ENCODE measurements around the gene ITPR2.
"Not testable (repeated sequence)": the region's sequence is repeated elsewhere in the genome, so short reads cannot be mapped to it uniquely, and the experiment has no call there.

Gene ITPR2

DNA sequence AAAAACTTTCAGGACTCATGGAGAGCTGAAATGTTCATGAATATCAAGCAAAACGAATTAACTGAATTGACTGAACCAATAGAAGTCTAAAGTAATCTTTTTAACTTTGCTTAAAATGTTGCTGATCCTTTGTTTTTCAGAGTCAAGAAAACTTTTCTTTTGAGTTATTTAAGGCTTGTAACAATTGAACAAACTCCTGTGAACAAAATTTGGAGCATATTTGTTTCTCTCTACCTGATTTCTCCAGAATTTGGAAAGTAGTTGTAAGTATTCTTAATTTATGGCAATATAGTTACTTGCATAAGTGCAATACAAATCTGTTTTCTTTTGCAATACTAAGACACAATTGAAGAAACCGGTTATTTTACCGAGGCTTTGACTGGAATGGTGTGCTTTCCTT lies 77.6 kb downstream of the ITPR2 start:
- H3K36me3 Mint-ChIP-seq; H3K27me3 Mint-ChIP-seq; ATAC-seq (ENCODE audit: low read depth); H3K4me3 Mint-ChIP-seq; H3K9me3 Mint-ChIP-seq; H3K27ac Mint-ChIP-seq; DNase-seq (ENCODE audit: low spot score in 2 of 2): not testable (repeated sequence)
- H3K4me1 Mint-ChIP-seq, result peaks cover 13% of the 10 kb centered on the region

DNA sequence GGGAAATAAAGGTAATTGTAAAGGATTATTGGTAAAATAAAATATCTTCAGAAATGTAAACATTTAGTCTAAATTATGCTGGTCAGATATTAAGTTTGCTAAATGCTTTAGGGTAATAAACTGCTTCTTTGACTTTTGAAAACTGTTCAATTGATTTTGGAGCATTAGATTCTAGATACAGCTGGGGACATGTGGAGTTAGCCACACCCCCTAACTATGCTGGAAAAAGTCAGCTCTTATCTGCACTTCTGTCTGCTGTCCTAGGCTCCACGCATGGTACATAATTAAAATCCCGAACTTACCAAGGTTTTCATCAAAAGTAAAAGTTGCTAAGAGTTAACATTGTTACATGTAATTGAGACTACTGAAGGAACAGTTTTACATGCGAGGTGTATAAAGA lies 78.8 kb downstream of the ITPR2 start:
- Mint-ChIP-seq H3K27ac (peak overlapping the region; percentile 69), H3K36me3 (peaks cover 7% of the 10 kb centered on the region), H3K27me3 (no peaks in the 10 kb centered on the region), H3K9me3 (peaks cover 2% of the 10 kb centered on the region), H3K4me1 (peaks cover 21% of the 10 kb centered on the region), H3K4me3 (no peak overlapping the region)
- DNase-seq (ENCODE audit: low spot score in 2 of 2) (no peak), ATAC-seq (ENCODE audit: low read depth) (no peak)

DNA sequence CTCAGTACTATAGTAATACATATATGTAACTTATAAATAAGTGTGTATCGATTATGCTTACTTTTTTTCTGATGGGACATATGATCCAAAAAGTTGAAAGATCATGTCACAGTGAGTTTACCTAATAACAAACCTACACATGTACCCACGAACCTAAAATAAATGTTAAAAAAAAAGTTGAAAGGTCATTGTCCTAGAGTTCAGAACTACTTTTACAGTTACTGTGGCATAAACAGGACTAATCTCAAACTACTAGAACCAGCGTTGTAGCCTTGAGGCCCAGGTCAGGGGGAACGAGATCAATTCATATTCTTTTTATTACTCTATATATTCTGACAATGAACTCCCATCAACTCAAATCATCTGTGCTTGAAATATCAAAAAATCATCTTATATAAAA lies 81.8 kb downstream of the ITPR2 start:
- Mint-ChIP-seq H3K9me3 (peaks cover 2% of the 10 kb centered on the region), H3K4me3 (peak overlapping the region; percentile 48), H3K4me1 (peaks cover 41% of the 10 kb centered on the region), H3K36me3 (peaks cover 8% of the 10 kb centered on the region), H3K27me3 (no peaks in the 10 kb centered on the region), H3K27ac (no peak overlapping the region)
- DNase-seq (ENCODE audit: low spot score in 2 of 2) (no peak), ATAC-seq (ENCODE audit: low read depth) (no peak)

DNA sequence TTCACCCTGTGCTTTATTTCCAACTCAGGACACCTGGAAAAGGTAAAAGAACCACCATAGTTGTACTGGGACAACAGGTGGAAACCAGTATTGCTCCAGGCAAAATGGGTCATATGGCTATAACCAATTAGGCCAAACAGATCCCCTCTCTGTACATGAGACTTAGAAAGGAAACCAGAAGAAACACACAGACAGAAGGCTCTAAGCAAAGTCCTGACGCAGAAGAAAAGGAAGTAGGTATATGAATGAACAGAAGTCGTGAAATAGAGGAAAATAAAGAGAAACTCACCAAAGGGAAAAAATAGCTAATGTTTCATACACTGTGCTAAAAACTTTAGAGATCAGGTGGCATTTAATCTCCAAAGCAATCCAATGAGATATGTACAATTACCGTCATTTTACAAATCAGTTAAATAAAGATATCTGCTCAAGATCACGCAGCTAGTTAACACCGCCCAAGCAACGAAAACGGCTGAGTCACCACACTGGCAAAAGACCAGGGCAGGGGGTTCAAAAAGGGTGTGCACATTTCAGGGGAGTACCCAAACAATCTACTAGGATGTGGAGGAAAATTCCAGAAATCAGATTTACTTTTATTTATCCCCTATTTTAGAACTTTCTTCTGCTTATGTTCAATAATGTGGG lies 82.3 kb downstream of the ITPR2 start:
- Mint-ChIP-seq H3K27ac (peak overlapping the region; percentile 32), H3K4me1 (peaks cover 45% of the 10 kb centered on the region), H3K4me3 (peak overlapping the region; percentile 48), H3K27me3 (no peaks in the 10 kb centered on the region), H3K9me3 (peaks cover 2% of the 10 kb centered on the region), H3K36me3 (peaks cover 8% of the 10 kb centered on the region)
- ATAC-seq (ENCODE audit: low read depth) (peak; percentile 84), DNase-seq (ENCODE audit: low spot score in 2 of 2) (no peak)

DNA sequence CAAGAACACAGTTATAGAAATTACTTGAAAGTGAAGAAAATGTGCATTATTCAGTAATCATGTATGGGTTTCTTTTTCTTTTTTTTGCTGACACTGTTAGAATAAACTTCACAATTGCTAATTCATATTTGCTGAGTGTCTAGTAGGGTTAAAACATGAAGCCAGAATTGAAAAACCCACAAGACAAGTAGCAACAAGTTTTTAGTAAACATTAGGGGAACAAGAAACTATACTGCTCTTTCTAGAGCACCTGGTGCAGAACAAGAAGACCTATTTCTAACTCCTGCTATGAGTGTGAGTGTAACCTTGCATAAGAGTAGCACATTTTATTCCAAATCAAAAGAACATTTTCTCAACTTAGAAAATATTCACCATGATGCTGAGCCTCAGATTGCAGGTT lies 83.2 kb downstream of the ITPR2 start:
- H3K27ac Mint-ChIP-seq, result no peak overlapping the region
- H3K4me3 Mint-ChIP-seq, result no peak overlapping the region
- H3K27me3 Mint-ChIP-seq, result no peaks in the 10 kb centered on the region
- H3K36me3 Mint-ChIP-seq, result peaks cover 8% of the 10 kb centered on the region
- DNase-seq (ENCODE audit: low spot score in 2 of 2), result no peak
- ATAC-seq (ENCODE audit: low read depth), result peak; percentile 53
- peaks cover 2% of the 10 kb centered on the region for H3K9me3 Mint-ChIP-seq
- H3K4me1 Mint-ChIP-seq, result peaks cover 45% of the 10 kb centered on the region

DNA sequence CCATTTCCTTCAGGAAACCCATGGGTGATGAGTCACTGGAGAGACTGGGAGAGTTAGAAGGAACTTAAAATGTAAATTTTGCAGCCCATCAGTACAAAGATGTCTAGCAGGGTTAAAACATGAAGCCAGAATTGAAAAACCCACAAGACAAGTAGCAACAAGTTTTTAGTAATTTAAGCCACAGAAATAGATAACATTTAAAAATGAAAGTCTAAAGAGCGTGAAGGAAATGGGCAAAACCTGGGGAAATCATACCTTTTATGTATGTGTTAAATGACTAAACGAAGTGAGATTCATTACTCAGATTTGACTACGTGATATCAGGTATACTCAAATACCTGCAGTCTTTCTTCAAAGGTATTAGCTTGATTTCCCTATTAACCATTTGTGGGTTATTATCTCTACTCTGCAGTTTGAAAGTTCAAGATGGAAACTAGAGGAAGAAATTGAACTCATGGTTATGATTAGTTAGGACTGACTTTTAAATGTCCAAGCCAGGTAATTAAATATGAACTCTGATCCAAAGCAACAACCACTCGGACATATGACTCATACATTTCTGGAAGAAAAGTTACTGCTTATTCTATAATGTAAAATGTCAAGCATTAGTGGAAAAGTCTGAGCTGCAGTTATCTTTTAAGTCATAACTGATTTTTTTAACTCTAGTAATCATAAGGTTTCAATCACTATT lies 84.1 kb downstream of the ITPR2 start:
- Mint-ChIP-seq H3K27ac (peak overlapping the region; percentile 46), H3K9me3 (no peaks in the 10 kb centered on the region), H3K4me3 (peak overlapping the region; percentile 36), H3K27me3 (no peaks in the 10 kb centered on the region), H3K36me3 (peaks cover 6% of the 10 kb centered on the region), H3K4me1 (peaks cover 49% of the 10 kb centered on the region)
- no peak for DNase-seq (ENCODE audit: low spot score in 2 of 2)
- no peak for ATAC-seq (ENCODE audit: low read depth)

DNA sequence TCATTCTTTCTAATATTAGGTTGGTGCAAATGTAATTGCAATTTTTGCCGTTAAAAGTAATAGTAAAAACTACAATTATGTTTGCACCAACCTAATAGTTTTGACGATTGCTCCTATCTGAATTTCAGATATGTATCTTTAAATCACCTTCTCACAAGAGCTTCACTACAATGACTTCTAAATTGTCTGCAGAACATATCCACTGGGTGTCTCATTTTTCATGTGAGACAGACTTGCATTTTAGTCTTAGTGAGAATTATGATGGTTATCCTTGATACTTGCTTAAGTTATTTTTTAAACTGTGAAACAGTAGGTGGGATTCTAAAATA lies 84.6 kb downstream of the ITPR2 start:
- Mint-ChIP-seq H3K4me1 (peaks cover 51% of the 10 kb centered on the region), H3K4me3 (peak overlapping the region; percentile 36), H3K27ac (peak overlapping the region; percentile 46), H3K27me3 (no peaks in the 10 kb centered on the region), H3K9me3 (no peaks in the 10 kb centered on the region), H3K36me3 (peaks cover 6% of the 10 kb centered on the region)
- DNase-seq (ENCODE audit: low spot score in 2 of 2) (no peak), ATAC-seq (ENCODE audit: low read depth) (no peak)

DNA sequence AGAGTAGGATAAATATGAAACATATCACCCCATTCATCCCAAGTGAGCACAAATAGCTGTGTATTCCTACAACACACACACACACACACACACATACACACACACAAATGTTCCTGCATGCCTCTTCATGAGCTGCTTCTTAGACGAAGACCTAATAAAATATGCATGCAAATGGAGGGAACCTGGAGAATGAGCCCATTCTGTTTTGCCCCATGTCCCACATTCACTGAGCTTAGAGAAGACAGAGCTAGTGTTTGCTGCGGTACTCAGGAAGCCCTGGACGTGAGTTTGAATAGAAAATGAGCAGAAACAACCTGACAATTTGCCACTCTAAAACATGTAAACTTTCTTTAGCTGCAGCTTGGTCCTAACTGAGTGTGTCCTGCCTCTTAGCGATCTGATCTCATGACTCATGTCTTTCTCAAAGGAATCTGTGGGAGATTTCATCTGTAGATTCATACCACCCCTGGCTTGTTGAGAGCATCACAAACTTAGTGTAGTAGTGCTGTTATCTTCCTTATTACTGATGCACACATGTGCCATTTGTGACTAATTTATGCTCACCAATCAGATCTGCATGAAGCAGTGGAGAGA lies 86.8 kb downstream of the ITPR2 start:
- peaks cover 15% of the 10 kb centered on the region for H3K36me3 Mint-ChIP-seq
- peaks cover 52% of the 10 kb centered on the region for H3K4me1 Mint-ChIP-seq
- H3K4me3 Mint-ChIP-seq, result no peak overlapping the region
- ATAC-seq (ENCODE audit: low read depth) (no peak), DNase-seq (ENCODE audit: low spot score in 2 of 2) (no peak)
- H3K9me3 Mint-ChIP-seq, result no peaks in the 10 kb centered on the region
- peak overlapping the region; percentile 40 for H3K27ac Mint-ChIP-seq
- no peaks in the 10 kb centered on the region for H3K27me3 Mint-ChIP-seq

DNA sequence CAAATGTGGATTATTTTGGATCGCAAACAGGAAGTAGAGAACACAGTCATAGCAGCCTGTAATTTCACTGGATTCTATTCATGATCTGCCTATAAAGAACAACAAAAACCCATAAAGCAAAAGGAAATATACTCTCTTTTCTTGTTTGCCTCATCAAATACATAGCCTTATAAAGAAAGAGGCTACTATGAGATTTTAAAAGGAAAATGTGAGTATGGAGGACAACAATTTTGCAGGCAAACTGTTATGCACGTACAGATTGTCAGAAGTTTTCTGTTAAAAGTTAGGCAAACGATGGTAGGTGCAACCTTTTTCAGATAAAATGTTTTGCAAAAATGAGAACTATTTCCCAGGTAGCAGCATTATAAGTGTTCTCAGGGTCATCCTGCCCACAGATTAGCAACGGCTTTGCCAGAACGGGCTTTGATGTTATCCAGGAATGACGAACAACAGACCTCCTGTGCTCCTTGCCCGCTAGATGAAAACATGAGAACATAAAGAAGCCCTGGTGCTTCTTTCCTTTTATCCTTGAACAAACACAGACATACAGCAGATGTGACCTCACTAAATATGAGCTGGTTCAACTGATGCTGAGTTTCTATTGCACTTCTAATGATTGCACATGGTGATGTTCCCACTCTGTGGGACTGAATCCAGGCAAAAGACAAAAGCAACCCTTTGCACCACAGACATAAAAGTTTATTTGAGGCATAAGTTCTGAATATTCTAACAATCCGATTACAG lies 88.1 kb downstream of the ITPR2 start:
- peaks cover 21% of the 10 kb centered on the region for H3K36me3 Mint-ChIP-seq
- ATAC-seq (ENCODE audit: low read depth) (no peak), DNase-seq (ENCODE audit: low spot score in 2 of 2) (no peak)
- no peaks in the 10 kb centered on the region for H3K27me3 Mint-ChIP-seq
- H3K9me3 Mint-ChIP-seq, result peaks cover 2% of the 10 kb centered on the region
- H3K4me1 Mint-ChIP-seq, result peaks cover 42% of the 10 kb centered on the region
- H3K27ac Mint-ChIP-seq, result no peak overlapping the region
- no peak overlapping the region for H3K4me3 Mint-ChIP-seq

DNA sequence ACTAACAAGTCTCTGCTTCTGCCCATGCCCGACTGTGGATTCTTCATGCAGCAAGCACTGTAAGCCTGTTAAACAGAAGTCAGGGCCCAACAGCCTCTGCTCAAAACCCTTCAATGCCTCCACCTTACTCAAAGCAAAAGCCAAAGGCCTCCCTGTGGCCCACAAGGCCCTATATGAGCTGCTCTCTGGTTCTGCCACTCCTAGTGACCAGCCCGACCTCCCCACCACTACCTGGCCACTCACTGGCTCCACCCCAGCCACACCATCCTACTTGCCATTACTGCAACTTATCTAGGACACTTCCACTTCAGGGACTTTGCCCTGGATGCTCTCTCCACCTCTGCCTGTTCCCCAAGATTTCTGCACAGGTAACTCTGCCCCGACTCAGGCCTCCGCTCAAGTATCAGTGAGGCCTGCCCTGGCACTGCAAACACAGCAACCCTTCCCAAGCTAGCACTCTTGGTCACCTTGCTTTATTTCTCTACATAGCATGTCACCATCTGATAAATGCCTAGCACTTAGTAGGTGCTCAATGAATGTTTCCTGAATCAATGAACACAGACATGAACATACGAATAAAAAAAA lies 88.9 kb downstream of the ITPR2 start:
- ATAC-seq (ENCODE audit: low read depth) (no peak), DNase-seq (ENCODE audit: low spot score in 2 of 2) (no peak)
- Mint-ChIP-seq H3K27ac (no peak overlapping the region), H3K4me3 (no peak overlapping the region), H3K9me3 (peaks cover 6% of the 10 kb centered on the region), H3K27me3 (no peaks in the 10 kb centered on the region), H3K36me3 (peaks cover 26% of the 10 kb centered on the region), H3K4me1 (peaks cover 39% of the 10 kb centered on the region)

DNA sequence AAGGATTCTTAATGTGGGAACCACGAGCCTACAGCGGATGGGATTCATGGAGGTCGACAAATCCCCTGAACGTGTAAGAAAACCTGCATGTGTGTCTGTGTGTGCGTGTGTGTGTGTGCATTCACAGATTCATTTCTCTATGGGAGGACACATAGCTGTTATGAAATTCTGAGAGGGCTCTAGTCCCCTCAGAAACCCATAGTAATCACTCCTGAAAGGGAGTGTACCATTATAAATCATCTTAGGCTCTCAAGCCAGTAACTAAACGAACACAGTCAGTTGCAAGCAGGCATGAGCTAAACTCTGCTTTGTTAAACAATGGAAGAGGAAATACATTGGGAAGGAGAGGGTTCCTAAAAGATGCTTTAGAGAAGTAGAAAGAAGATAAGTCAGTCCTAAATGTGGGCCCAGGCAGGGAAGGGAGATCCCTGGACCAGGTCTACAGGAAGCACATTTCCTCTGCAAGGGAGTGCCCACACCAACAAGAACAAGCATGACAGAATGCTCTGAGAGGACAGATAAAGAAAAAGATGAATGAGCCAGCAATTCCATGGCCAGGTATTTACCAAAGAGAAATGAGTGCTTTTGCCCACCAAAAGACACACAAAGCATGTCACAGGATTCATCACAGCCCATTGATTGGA lies 91.3 kb downstream of the ITPR2 start:
- peaks cover 29% of the 10 kb centered on the region for H3K4me1 Mint-ChIP-seq
- H3K36me3 Mint-ChIP-seq, result peaks cover 31% of the 10 kb centered on the region
- no peak overlapping the region for H3K4me3 Mint-ChIP-seq
- H3K27me3 Mint-ChIP-seq, result no peaks in the 10 kb centered on the region
- no peak for DNase-seq (ENCODE audit: low spot score in 2 of 2)
- H3K27ac Mint-ChIP-seq, result no peak overlapping the region
- ATAC-seq (ENCODE audit: low read depth), result no peak
- peaks cover 6% of the 10 kb centered on the region for H3K9me3 Mint-ChIP-seq

DNA sequence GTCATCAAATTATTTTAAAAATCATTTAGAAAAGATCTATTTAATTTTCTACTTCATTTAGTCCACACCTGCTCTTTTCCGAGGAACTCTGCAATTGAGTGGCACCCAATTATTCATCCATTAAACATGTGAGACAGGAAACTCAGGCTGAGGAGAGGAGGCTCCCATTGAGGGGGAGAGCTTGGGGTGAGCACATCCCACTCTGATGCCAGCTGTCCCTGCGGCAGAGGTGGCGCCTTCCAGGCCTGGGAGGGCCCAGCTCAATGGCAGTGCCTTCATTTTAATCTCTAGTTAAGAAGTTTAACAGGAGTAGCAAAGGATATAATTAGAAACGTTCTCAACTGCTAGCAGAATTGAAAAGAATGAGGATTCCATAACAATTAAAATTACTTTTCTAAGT lies 92.0 kb downstream of the ITPR2 start:
- H3K36me3 Mint-ChIP-seq, result peaks cover 34% of the 10 kb centered on the region
- peaks cover 6% of the 10 kb centered on the region for H3K9me3 Mint-ChIP-seq

DNA sequence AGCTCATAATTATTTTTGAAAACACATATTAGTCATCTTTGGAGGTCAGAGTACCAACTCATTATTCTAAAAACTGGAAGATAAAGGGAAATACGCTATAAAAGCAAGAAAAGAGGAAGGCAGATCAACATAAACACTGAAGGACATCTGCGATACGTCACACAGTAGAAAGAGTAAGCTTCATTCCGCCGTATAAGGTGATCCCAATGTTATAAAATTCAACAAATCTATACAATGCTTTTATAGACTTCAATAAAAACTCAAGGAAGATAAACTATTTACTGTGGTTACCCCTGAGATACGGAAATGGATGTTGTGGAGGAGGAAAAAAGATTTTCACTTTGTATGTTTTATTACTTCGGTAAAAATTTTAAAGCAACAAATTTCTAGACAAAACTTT lies 92.6 kb downstream of the ITPR2 start:
- H3K9me3 Mint-ChIP-seq, result peaks cover 6% of the 10 kb centered on the region
- H3K4me3 Mint-ChIP-seq, result no peak overlapping the region
- no peak overlapping the region for H3K27ac Mint-ChIP-seq
- H3K4me1 Mint-ChIP-seq, result peaks cover 28% of the 10 kb centered on the region
- DNase-seq (ENCODE audit: low spot score in 2 of 2), result no peak
- no peaks in the 10 kb centered on the region for H3K27me3 Mint-ChIP-seq
- no peak for ATAC-seq (ENCODE audit: low read depth)
- peaks cover 35% of the 10 kb centered on the region for H3K36me3 Mint-ChIP-seq

More for the DNA sequence above, 92.0 kb downstream of the ITPR2 start:
- Mint-ChIP-seq H3K4me3 (no peak overlapping the region), H3K27me3 (no peaks in the 10 kb centered on the region), H3K27ac (no peak overlapping the region), H3K4me1 (peaks cover 25% of the 10 kb centered on the region)
- ATAC-seq (ENCODE audit: low read depth) (no peak), DNase-seq (ENCODE audit: low spot score in 2 of 2) (no peak)

All from memory B cell (primary cell).